MM.1S (cell line): ENCODE data around the gene KCNK7.

Source experiments
- EZH2 ChIP-seq: fragments of 300-600 bp; sonication (generic); optimal IDR thresholded peaks from 2 replicates; pipeline ENCODE3; 2017; ENCODE audit warnings: low read depth, mild to moderate bottlenecking, antibody characterized with exemption, low read length, mixed read lengths
- TF ChIP-seq, protein P1 (sequence below): fragments of 300-600 bp; sonication (generic); IDR thresholded peaks from 2 replicates; pipeline ENCODE4 v1.5.1; 2016; ENCODE audit warnings: antibody characterized with exemption, low read length, mixed read lengths

DNA sequence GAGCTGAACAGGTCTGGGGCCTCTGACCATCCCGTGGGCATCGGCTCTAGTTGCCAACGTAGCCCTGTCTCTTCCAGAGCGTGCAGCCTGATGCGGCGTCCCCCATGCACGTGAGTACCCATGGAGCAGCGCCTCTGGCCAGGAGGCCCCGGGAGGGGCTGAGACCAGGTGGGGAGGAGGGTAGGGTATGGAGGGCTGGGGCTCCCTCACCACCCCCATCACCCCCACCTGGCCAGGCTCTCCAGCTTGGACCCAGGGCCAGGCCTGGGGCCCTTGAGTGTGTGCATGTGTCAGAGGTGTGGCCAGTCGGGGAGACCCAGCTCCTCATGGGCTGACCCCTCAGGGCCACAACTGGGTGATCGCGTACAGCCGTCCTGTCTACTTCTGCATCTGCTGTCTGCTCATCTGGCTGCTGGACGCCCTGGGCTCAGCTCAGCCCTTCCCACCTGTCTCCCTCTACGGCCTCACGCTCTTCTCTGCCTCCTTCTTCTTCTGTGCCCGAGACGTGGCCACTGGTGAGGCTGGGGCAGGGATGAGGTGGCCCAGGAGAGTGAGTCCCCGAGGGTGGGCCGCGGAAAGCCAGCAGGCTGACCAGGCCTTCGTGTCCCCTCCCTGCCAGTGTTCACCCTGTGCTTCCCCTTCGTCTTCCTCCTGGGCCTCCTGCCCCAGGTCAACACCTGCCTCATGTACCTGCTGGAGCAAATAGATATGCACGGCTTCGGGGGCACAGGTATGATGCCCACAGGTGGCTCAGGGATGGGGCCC, 28.4 kb upstream of the KCNK7 start:
- TF ChIP-seq, protein P1, sequence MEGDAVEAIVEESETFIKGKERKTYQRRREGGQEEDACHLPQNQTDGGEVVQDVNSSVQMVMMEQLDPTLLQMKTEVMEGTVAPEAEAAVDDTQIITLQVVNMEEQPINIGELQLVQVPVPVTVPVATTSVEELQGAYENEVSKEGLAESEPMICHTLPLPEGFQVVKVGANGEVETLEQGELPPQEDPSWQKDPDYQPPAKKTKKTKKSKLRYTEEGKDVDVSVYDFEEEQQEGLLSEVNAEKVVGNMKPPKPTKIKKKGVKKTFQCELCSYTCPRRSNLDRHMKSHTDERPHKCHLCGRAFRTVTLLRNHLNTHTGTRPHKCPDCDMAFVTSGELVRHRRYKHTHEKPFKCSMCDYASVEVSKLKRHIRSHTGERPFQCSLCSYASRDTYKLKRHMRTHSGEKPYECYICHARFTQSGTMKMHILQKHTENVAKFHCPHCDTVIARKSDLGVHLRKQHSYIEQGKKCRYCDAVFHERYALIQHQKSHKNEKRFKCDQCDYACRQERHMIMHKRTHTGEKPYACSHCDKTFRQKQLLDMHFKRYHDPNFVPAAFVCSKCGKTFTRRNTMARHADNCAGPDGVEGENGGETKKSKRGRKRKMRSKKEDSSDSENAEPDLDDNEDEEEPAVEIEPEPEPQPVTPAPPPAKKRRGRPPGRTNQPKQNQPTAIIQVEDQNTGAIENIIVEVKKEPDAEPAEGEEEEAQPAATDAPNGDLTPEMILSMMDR = no peak
- no peak for TF ChIP-seq EZH2
